Measurements from ENCODE around the gene PPP1R27. TPM values are rescaled to one million over a fixed set of nuclear protein-coding genes. Genes with fewer than 3 reads are reported as not detected.

The PPP1R27 gene
- total RNA-seq, 1 donor = not detected

- DNase-seq (ENCODE audit: insufficient read length, low spot score, missing footprints) = no peak
- no peak overlapping the region for H3K27ac ChIP-seq (ENCODE audit: low read depth, low read length)
- no peak for TF ChIP-seq CTCF (IDR thresholded peaks at IDR 0.05; ENCODE audit: extremely low read depth, low read depth, low read length)
- H3K27me3 ChIP-seq (ENCODE audit: insufficient read depth, low read length) = no peaks in the 10 kb centered on the region
- no peak overlapping the region for H3K4me2 ChIP-seq (ENCODE audit: insufficient read depth, low read length)
- H4K20me1 ChIP-seq (ENCODE audit: insufficient read depth, low read length) = peaks cover 36% of the 10 kb centered on the region
- no peak overlapping the region for H2AFZ ChIP-seq (ENCODE audit: low read length)
- H3K79me2 ChIP-seq (ENCODE audit: insufficient read depth, low read length) = peaks cover 28% of the 10 kb centered on the region
- no peaks in the 10 kb centered on the region for H3K9me3 ChIP-seq (ENCODE audit: low read depth, low read length)
- no peak overlapping the region for H3K4me3 ChIP-seq (ENCODE audit: insufficient read depth, low read length)
- no peaks in the 10 kb centered on the region for H3K4me1 ChIP-seq (ENCODE audit: insufficient read depth, low read length)
- peaks cover 5% of the 10 kb centered on the region for H3K36me3 ChIP-seq (ENCODE audit: insufficient read depth, low read length)
These were observed 11.6 kb downstream of the PPP1R27 start for GRCh38 chr17:81822996-81823819.

GRCh38 chr17:81822312-81822637 is 12.6 kb downstream of the PPP1R27 start:
- DNase-seq (ENCODE audit: insufficient read length, low spot score, missing footprints) = no peak
- no peaks in the 10 kb centered on the region for H3K9me3 ChIP-seq (ENCODE audit: low read depth, low read length)
- H3K4me1 ChIP-seq (ENCODE audit: insufficient read depth, low read length) = no peaks in the 10 kb centered on the region
- H3K79me2 ChIP-seq (ENCODE audit: insufficient read depth, low read length) = peaks cover 21% of the 10 kb centered on the region
- no peak overlapping the region for H3K27ac ChIP-seq (ENCODE audit: low read depth, low read length)
- peaks cover 32% of the 10 kb centered on the region for H4K20me1 ChIP-seq (ENCODE audit: insufficient read depth, low read length)
- H3K27me3 ChIP-seq (ENCODE audit: insufficient read depth, low read length) = no peaks in the 10 kb centered on the region
- no peak overlapping the region for H3K4me3 ChIP-seq (ENCODE audit: insufficient read depth, low read length)
- TF ChIP-seq CTCF (IDR thresholded peaks at IDR 0.05; ENCODE audit: extremely low read depth, low read depth, low read length) = no peak
- H2AFZ ChIP-seq (ENCODE audit: low read length) = no peak overlapping the region
- H3K4me2 ChIP-seq (ENCODE audit: insufficient read depth, low read length) = no peak overlapping the region
- peaks cover 5% of the 10 kb centered on the region for H3K36me3 ChIP-seq (ENCODE audit: insufficient read depth, low read length)

GRCh38 chr17:81821603-81822311 is 13.1 kb downstream of the PPP1R27 start:
- Histone ChIP-seq H3K27ac (ENCODE audit: low read depth, low read length) (no peak overlapping the region), H2AFZ (ENCODE audit: low read length) (no peak overlapping the region), H3K79me2 (ENCODE audit: insufficient read depth, low read length) (peaks cover 21% of the 10 kb centered on the region), H4K20me1 (ENCODE audit: insufficient read depth, low read length) (peaks cover 32% of the 10 kb centered on the region), H3K9me3 (ENCODE audit: low read depth, low read length) (no peaks in the 10 kb centered on the region), H3K4me1 (ENCODE audit: insufficient read depth, low read length) (no peaks in the 10 kb centered on the region), H3K36me3 (ENCODE audit: insufficient read depth, low read length) (peaks cover 5% of the 10 kb centered on the region), H3K4me2 (ENCODE audit: insufficient read depth, low read length) (no peak overlapping the region), H3K27me3 (ENCODE audit: insufficient read depth, low read length) (no peaks in the 10 kb centered on the region), H3K4me3 (ENCODE audit: insufficient read depth, low read length) (no peak overlapping the region)
- TF ChIP-seq CTCF (IDR thresholded peaks at IDR 0.05; ENCODE audit: extremely low read depth, low read depth, low read length) = peak; percentile 58
- DNase-seq (ENCODE audit: insufficient read length, low spot score, missing footprints) = peak; percentile 99

GRCh38 chr17:81821147-81821546 is 13.7 kb downstream of the PPP1R27 start:
- H2AFZ ChIP-seq (ENCODE audit: low read length) = no peak overlapping the region
- peaks cover 5% of the 10 kb centered on the region for H3K36me3 ChIP-seq (ENCODE audit: insufficient read depth, low read length)
- no peak overlapping the region for H3K27ac ChIP-seq (ENCODE audit: low read depth, low read length)
- H3K4me3 ChIP-seq (ENCODE audit: insufficient read depth, low read length) = no peak overlapping the region
- H3K4me2 ChIP-seq (ENCODE audit: insufficient read depth, low read length) = no peak overlapping the region
- no peaks in the 10 kb centered on the region for H3K27me3 ChIP-seq (ENCODE audit: insufficient read depth, low read length)
- TF ChIP-seq CTCF (IDR thresholded peaks at IDR 0.05; ENCODE audit: extremely low read depth, low read depth, low read length) = no peak
- H3K9me3 ChIP-seq (ENCODE audit: low read depth, low read length) = no peaks in the 10 kb centered on the region
- peaks cover 28% of the 10 kb centered on the region for H4K20me1 ChIP-seq (ENCODE audit: insufficient read depth, low read length)
- no peaks in the 10 kb centered on the region for H3K4me1 ChIP-seq (ENCODE audit: insufficient read depth, low read length)
- DNase-seq (ENCODE audit: insufficient read length, low spot score, missing footprints) = no peak
- peaks cover 17% of the 10 kb centered on the region for H3K79me2 ChIP-seq (ENCODE audit: insufficient read depth, low read length)

All from osteoblast (primary cell).